Mucosa of rectum (tissue), 2 donors: ENCODE results near the gene BRD2.

Experiments
- H3K27ac ChIP-seq, 2 donors: one replicate each; pipeline ENCODE4 v1.7.0; 2013; ENCODE audit warnings: inconsistent platforms in 2 of 2, low read depth in 2 of 2, low read length in 2 of 2
- H3K27me3 ChIP-seq, 2 donors: one replicate each; pipeline ENCODE4 v1.7.0; 2013; ENCODE audit warnings: low read length in 2 of 2; ENCODE audit not compliant: control insufficient read depth in 2 of 2, insufficient read depth in 2 of 2
- H3K36me3 ChIP-seq, 2 donors: one replicate each; pipeline ENCODE4 v1.7.0; 2013; ENCODE audit warnings: low read length in 2 of 2; ENCODE audit not compliant: control insufficient read depth in 2 of 2, insufficient read depth in 2 of 2
- H3K4me1 ChIP-seq, 2 donors: one replicate each; pipeline ENCODE4 v1.7.0; 2013; ENCODE audit warnings: low read length in 2 of 2, mild to moderate bottlenecking in 1 of 2; ENCODE audit not compliant: control insufficient read depth in 2 of 2, insufficient read depth in 2 of 2
- H3K4me3 ChIP-seq, 2 donors: one replicate each; pipeline ENCODE4 v1.7.0; 2013; ENCODE audit warnings: low read length in 2 of 2
- H3K9ac ChIP-seq, 2 donors: one replicate each; pipeline ENCODE4 v1.7.0; 2013; ENCODE audit warnings: low read length in 2 of 2, low read depth in 1 of 2, mild to moderate bottlenecking in 1 of 2
- H3K9me3 ChIP-seq, 2 donors: one replicate each; pipeline ENCODE4 v1.7.0; 2013; ENCODE audit warnings: low read length in 2 of 2; ENCODE audit not compliant: control insufficient read depth in 2 of 2
- donor health status: healthy.
- donor health status: Normal muscosa, but diverticular disease.

The BRD2 gene

GRCh38 chr6:32977953-32978324 lies 9.5 kb downstream of the BRD2 start:
- H3K4me3 ChIP-seq: no peak overlapping the region
- H3K27me3 ChIP-seq: no peaks in the 10 kb centered on the region
- H3K9me3 ChIP-seq: no peaks in the 10 kb centered on the region
- peak overlapping the region in 1 of 2 donors; percentile 10 for H3K9ac ChIP-seq
- no peak overlapping the region for H3K27ac ChIP-seq
- peaks cover 67 to 82% of the 10 kb centered on the region in 2 donors for H3K36me3 ChIP-seq
- H3K4me1 ChIP-seq: peaks cover 50 to 54% of the 10 kb centered on the region in 2 donors

- Histone ChIP-seq H3K27ac (no peak overlapping the region), H3K4me1 (peaks cover 56 to 61% of the 10 kb centered on the region in 2 donors), H3K27me3 (no peaks in the 10 kb centered on the region), H3K36me3 (peaks cover 58 to 70% of the 10 kb centered on the region in 2 donors), H3K9me3 (no peaks in the 10 kb centered on the region), H3K4me3 (no peak overlapping the region), H3K9ac (no peak overlapping the region)
Observed at GRCh38 chr6:32979720-32980487, 11.5 kb downstream of the BRD2 start.

- Histone ChIP-seq H3K36me3 (peaks cover 51 to 64% of the 10 kb centered on the region in 2 donors), H3K27me3 (no peaks in the 10 kb centered on the region), H3K9ac (no peak overlapping the region), H3K9me3 (no peaks in the 10 kb centered on the region), H3K4me3 (no peak overlapping the region), H3K27ac (no peak overlapping the region), H3K4me1 (peaks cover 50 to 57% of the 10 kb centered on the region in 2 donors)
Observed at GRCh38 chr6:32980488-32981038, 12.2 kb downstream of the BRD2 start.

- no peak overlapping the region for H3K9ac ChIP-seq
- H3K9me3 ChIP-seq: no peaks in the 10 kb centered on the region
- H3K4me3 ChIP-seq: no peak overlapping the region
- H3K4me1 ChIP-seq: peaks cover 35 to 41% of the 10 kb centered on the region in 2 donors
- no peak overlapping the region for H3K27ac ChIP-seq
- peaks cover 35 to 48% of the 10 kb centered on the region in 2 donors for H3K36me3 ChIP-seq
- no peaks in the 10 kb centered on the region for H3K27me3 ChIP-seq
Observed at GRCh38 chr6:32982084-32982701, 13.8 kb downstream of the BRD2 start.

- peaks cover 28 to 34% of the 10 kb centered on the region in 2 donors for H3K4me1 ChIP-seq
- H3K27me3 ChIP-seq: no peaks in the 10 kb centered on the region
- peaks cover 28 to 41% of the 10 kb centered on the region in 2 donors for H3K36me3 ChIP-seq
- no peak overlapping the region for H3K27ac ChIP-seq
- no peak overlapping the region for H3K9ac ChIP-seq
- H3K9me3 ChIP-seq: no peaks in the 10 kb centered on the region
- no peak overlapping the region for H3K4me3 ChIP-seq
Observed at GRCh38 chr6:32982702-32983492, 14.5 kb downstream of the BRD2 start.

GRCh38 chr6:32983493-32983848 lies 15.1 kb downstream of the BRD2 start:
- H3K27ac ChIP-seq: no peak overlapping the region
- H3K9ac ChIP-seq: no peak overlapping the region
- H3K9me3 ChIP-seq: no peaks in the 10 kb centered on the region
- H3K4me3 ChIP-seq: no peak overlapping the region
- H3K27me3 ChIP-seq: no peaks in the 10 kb centered on the region
- peaks cover 23 to 35% of the 10 kb centered on the region in 2 donors for H3K36me3 ChIP-seq
- H3K4me1 ChIP-seq: peaks cover 26 to 28% of the 10 kb centered on the region in 2 donors

- peak overlapping the region in 1 of 2 donors; percentile 32 for H3K27ac ChIP-seq
Observed at GRCh38 chr6:32983964-32984621, 15.7 kb downstream of the BRD2 start.

GRCh38 chr6:32984622-32985389 lies 16.4 kb downstream of the BRD2 start:
- peaks cover 25 to 27% of the 10 kb centered on the region in 2 donors for H3K4me1 ChIP-seq
- peaks cover 11 to 22% of the 10 kb centered on the region in 2 donors for H3K36me3 ChIP-seq
- peak overlapping the region in 1 of 2 donors; percentile 32 for H3K27ac ChIP-seq
- no peaks in the 10 kb centered on the region for H3K27me3 ChIP-seq
- no peaks in the 10 kb centered on the region for H3K9me3 ChIP-seq
- H3K4me3 ChIP-seq: no peak overlapping the region
- H3K9ac ChIP-seq: no peak overlapping the region

More at GRCh38 chr6:32983964-32984621, 15.7 kb downstream of the BRD2 start:
- peaks cover 19 to 29% of the 10 kb centered on the region in 2 donors for H3K36me3 ChIP-seq
- H3K9ac ChIP-seq: no peak overlapping the region
- no peaks in the 10 kb centered on the region for H3K27me3 ChIP-seq
- peaks cover 26 to 27% of the 10 kb centered on the region in 2 donors for H3K4me1 ChIP-seq
- no peak overlapping the region for H3K4me3 ChIP-seq
- no peaks in the 10 kb centered on the region for H3K9me3 ChIP-seq

- H3K9ac ChIP-seq: no peak overlapping the region
- no peaks in the 10 kb centered on the region for H3K36me3 ChIP-seq
- H3K4me1 ChIP-seq: peaks cover 4 to 6% of the 10 kb centered on the region in 2 donors
- no peaks in the 10 kb centered on the region for H3K9me3 ChIP-seq
- H3K27me3 ChIP-seq: no peaks in the 10 kb centered on the region
- no peak overlapping the region for H3K27ac ChIP-seq
- no peak overlapping the region for H3K4me3 ChIP-seq
Observed at GRCh38 chr6:32989368-32989767, 21.0 kb downstream of the BRD2 start.
